8988T (cell line): ENCODE results near the gene NANOG.
"Not testable (repeated sequence)": the region's sequence is repeated elsewhere in the genome, so short reads cannot be mapped to it uniquely, and the experiment has no call there.

ENCODE experiments used
- DNase-seq: peaks from one replicate; pipeline ENCODE4 v3.0.0; 2011

The NANOG gene

DNA sequence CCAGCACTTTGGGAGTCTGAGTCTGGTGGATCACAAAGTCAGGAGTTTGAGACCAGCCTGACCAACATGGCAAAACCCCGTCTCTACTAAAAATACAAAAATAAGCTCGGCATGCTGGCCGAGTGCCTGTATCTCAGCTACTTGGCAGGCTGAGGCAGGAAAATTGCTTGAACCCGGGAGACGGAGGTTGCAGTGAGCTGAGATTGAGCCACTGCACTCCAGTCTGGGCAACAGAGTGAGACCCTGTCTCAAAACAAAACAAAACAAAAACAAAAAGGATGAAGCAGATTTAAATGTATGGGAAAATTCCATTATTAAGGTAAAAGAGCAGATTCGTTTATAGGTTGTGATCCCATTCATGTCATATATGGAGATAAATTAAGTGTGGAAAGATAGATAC is 17.1 kb downstream of the NANOG start:
- DNase-seq, result not testable (repeated sequence)

- peak; percentile 34 for DNase-seq
These were observed 17.8 kb downstream of the NANOG start for GRCh38 chr12:7806863-7807487.

DNA sequence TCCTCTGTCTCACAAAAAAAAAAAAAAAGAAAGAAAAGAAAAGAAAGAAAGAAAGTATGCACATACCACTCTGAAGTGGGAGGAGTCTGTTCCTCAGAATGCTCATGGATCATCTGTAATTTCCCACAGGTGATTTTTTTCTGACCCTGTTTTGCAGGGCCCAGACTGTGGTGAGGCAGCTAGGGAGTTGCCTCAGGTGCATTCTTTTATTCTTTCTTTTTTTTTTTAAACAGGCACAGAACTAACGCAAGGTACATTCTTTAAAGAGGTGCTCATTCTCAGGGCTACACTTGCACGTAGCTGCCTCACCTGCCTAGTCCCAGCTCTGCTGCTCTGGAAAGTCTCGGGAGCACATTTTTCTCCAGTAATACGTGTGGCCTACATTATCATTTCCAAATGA is 36.6 kb downstream of the NANOG start:
- DNase-seq, result not testable (repeated sequence)

DNA sequence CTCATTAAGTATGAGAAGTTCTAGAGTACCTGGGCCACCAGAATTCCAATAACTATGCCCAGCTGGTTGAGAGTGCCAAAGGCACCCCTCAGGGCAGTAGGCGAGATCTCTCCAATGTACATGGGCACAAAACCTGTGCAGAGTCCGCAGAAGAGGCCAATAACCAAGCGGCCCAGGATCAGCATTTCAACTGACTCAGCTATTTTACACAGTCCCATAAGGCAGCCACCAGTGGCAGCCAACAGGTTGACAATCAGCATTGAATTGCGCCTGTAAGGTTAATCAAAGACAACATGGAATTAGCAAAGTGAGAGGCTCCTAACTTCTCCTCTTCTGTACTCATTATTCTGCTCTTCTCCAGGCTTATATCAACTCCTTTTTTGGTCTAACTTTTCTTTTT is 40.5 kb downstream of the NANOG start:
- DNase-seq, result not testable (repeated sequence)

DNA sequence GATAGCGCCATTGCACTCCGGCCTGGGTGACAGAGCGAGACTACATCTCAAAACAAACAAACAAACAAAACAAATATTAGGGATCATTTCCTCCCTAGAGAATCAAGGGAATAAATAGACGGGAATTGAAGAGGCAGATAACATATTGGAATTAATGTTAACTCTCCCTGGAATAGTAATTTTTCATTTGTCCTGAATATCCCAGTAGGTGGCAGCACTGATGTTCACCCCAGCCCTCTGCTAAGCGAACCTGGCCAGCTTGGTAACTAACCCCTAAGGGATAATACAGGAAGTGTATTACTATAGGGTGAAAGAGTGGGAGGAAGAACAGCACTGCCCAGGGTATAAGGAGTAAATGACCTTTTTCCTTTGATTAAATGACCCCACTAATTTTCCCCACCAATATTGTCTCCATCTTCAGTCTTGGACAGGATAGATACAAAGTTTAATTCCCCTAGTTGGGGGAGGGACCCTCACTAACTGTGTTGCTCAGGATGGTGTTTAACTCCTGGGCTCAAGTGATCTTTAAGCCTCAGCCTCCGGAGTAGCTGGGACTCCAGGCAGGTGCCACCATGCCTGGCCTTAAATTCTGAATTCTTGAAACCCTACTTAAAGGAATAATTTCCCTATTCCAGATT is 43.0 kb downstream of the NANOG start:
- DNase-seq, result peak; percentile 33

- not testable (repeated sequence) for DNase-seq
These were observed 44.0 kb downstream of the NANOG start for GRCh38 chr12:7833201-7833600.

DNA sequence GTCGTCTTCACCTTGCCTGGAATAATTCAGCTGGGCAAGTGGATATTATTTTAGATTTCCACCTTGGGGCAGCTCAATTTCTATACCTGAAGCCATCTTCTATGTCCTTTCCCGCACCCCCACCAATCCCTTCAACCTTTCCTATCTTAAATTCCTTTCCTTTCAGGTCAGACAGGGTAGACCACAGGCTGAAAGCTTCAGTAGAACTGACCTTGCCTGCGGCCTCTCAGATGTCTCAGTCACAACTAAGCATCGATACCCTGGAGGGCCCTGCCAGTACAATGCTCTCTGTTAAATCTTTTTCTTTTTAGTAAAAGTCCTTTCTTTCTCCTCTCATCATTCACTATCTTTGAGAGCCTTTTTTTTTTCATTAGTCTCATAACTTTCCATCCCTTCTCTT is 44.6 kb downstream of the NANOG start:
- DNase-seq, result no peak

DNA sequence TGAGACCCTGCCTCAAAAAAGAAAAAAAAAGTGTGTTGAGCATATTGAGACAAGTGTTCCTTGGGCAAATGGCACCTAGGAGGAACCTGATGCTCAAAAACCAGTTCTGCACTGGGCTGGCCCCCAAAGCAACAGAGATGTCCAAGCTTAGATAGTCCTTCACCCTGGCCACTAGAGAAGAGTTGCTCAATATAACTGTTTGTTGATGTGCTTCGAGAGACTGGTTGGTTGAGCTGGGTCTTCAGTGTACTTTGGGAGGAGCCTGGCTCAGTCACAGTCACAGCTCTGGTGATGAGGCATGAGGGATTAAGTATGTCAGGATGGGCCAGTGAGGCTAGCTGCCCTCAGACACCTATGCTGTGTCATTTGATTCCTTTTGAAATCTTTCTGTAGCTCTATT is 45.5 kb downstream of the NANOG start:
- no peak for DNase-seq

GRCh38 chr12:7835116-7835515 is 45.9 kb downstream of the NANOG start:
- no peak for DNase-seq

DNA sequence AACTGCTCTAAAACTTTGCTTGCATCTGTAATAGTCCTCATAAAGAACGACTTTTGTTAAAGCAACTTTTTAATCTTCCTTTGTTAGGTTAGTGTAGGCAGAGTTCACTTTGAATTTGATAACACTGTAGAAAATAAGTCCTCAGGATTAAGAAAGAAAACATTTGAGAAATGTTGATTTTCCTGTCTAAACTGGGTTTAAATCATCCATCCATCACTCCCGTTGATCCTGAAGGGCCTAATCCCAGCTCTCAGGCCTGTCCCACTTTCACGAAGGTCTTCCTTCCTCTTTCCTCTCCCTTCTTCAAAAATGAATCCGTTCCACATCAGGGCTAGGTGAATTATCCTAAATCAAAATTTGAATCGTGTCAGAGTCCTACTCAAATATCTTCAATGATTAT is 46.6 kb downstream of the NANOG start:
- DNase-seq, result no peak

DNA sequence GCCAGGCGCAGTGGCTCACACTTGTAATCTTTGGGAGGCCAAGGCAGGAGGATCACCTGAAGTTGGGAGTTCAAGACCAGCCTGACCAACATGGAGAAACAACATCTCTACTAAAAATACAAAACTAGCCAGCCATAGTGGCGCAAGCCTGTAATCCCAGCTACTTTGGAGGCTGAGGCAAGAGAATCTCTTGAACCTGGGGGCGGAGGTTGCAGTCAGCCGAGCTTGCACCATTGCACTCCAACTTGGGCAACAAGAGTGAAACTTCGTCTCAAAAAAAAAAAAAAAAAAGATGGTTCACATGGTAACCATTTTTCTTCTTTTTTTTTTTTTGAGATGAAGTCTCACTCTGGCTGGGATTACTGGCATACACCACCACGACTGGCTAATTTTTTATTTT is 48.2 kb downstream of the NANOG start:
- DNase-seq, result no peak

- DNase-seq, result not testable (repeated sequence)
These were observed 50.0 kb downstream of the NANOG start for GRCh38 chr12:7839226-7839625.

GRCh38 chr12:7839848-7840247 is 50.6 kb downstream of the NANOG start:
- DNase-seq, result not testable (repeated sequence)

- DNase-seq, result not testable (repeated sequence)
These were observed 53.2 kb downstream of the NANOG start for GRCh38 chr12:7842444-7842843.

DNA sequence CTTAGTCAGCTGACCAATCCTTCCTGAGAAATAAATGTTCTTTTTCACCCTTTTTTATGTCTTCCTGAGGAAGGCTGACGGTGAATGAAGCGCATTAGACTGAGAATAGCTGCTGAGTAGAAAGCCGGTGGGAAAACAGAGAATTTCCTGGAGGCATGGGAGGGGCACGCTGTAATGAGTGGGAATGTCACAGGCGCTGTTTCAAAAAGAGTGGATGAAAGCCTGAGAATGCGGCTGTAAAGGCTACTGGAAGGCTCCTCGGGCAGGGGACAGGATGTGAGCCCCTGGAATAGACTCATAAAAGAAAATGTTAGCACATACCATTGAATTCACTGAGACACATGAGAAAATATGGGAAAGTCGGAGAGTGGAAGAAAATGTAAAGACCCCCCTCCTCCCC is 53.9 kb downstream of the NANOG start:
- not testable (repeated sequence) for DNase-seq

GRCh38 chr12:7843583-7843982 is 54.4 kb downstream of the NANOG start:
- not testable (repeated sequence) for DNase-seq

GRCh38 chr12:7844116-7844515 is 54.9 kb downstream of the NANOG start:
- no peak for DNase-seq

GRCh38 chr12:7847226-7848097 is 58.3 kb downstream of the NANOG start:
- not testable (repeated sequence) for DNase-seq

GRCh38 chr12:7848098-7848422 is 58.9 kb downstream of the NANOG start:
- not testable (repeated sequence) for DNase-seq
